Fibroblast of skin of right quadriceps (primary cell): ENCODE data around the gene LRATD1.

Experiments
- DNase-seq: peaks from one replicate; pipeline ENCODE4 v3.0.0-alpha.2; 2013

The LRATD1 gene

GRCh38 chr2:14633461-14634181 lies 1.1 kb downstream of the LRATD1 start:
- no peak for DNase-seq

- no peak for DNase-seq
These were observed 1.6 kb downstream of the LRATD1 start for GRCh38 chr2:14634182-14634488.

GRCh38 chr2:14634489-14635390 lies 2.2 kb downstream of the LRATD1 start:
- peak; percentile 76 for DNase-seq

DNA sequence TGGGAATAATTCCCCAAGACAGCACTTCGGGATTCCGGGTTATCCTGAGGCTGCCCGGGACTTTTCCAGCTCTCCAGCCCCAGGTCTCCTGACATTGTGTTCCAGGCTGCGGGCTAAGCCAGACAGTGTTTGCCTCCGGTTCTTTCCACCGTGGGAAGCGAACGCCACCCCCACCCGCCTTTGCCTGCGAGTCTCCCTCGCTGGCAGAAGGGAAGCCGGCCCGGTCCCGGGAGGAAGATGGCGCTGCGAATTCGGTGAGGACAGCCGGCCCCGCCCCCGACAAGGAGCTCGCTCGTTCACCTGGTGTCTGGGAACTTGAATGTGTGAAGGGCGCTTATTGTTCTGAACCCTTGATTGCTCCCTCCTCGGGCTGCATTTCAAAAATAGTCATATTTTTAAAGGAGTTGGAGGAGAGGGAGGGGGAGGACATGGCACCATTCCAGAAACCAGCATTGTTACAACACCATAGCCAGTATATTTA lies 2.9 kb downstream of the LRATD1 start:
- DNase-seq = peak; percentile 73

- DNase-seq = no peak
These were observed 6.0 kb downstream of the LRATD1 start for GRCh38 chr2:14638488-14638887.

DNA sequence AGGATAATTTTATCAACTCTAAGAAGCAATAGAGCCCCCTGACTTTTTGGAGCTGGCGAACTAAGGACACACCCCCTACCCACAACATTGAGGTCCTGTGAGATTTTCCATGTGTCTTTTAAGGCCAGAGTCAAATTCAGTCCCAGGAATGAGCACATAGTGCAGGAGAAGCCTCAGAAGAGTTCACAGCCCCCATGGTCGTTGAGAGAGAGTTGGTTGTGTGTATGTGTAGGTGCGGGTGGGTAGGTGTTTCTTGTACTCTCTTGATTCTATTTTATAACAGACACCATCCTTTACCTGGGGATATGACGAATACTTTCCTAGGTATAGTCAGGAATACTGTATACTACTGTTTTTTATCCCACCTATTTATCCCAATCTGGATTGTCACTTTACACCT lies 8.6 kb downstream of the LRATD1 start:
- no peak for DNase-seq

DNA sequence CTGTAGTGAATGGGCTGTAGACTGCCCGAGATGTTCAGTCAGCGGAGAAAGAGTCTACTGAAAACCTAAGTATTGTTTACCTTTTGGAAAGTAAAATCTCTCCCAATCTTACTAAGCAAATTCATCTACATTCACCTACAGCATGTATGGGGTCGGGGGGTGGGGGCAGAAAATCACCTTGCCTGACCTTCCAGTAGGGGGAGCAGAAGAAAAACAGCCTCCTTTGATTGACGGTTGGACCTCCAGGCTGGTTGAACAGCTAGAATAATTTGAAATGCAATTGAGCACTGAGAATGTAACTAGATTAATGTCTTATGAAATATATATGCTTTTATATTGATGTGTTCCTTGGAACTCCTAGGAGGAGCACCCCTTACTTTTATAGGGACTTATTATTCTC lies 10.0 kb downstream of the LRATD1 start:
- no peak for DNase-seq

GRCh38 chr2:14647714-14648113 lies 15.2 kb downstream of the LRATD1 start:
- no peak for DNase-seq

DNA sequence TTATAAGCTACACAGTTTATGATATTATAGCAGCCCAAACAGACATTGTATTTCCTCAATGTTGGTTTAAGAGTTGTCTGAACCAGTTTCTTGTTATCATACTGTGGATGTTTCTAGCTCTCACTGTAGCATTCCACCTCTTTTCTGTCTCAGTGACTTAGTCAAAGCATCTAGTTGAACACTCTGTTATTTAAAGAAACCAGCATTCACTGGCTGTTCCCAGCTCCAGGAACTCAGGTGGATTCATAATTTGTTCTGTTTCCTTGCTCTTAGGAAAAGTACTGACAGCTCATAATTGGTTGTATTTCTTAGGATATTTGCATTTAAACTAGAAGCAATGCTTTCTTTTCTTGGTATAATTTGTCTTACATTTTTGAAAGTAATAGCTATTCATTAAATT lies 17.5 kb downstream of the LRATD1 start:
- no peak for DNase-seq

- DNase-seq = no peak
These were observed 22.3 kb downstream of the LRATD1 start for GRCh38 chr2:14654835-14655282.

DNA sequence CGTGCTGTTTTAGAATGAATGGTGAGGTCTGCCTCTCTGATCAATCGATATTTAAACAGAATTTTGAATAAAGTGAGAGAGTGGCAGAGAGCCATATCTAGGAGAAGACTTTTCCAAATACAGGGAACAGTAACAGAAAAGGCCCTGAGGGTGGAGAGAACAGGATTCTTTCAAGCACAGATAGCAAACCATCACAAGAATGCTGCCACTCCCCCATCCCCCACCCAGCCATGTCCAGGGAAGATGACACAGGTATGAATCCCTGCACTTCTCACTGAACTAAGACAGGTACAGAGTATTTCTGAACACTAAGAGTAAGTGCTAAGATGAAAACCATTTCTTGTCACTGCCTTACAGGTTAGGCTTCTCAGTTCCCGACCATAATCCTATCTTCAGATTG lies 23.6 kb downstream of the LRATD1 start:
- no peak for DNase-seq

GRCh38 chr2:14661163-14661562 lies 28.6 kb downstream of the LRATD1 start:
- no peak for DNase-seq

DNA sequence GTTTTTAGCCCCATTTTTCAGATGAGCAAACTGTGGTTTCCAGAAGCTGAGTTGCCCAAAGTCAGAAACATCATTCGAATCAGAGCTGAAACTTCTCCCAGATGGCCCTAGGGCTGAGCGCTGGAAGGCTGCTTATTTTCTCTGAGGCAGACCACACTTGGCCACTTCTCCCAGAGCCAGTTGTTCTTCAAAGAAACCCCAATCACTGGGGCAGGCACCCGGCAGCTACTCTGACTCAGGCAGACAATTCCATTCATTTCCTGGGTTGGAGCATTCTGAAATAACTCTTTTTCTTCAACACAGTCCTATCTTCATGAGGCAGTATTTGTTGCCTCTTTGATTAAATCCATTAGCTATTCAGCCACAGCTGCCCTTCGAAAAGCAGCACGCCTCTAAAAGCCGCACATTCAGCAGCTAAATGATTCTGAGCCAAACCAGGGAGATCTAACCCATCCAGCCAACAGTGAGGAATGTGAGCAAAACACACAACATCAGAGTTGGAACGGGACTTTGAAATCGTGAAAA lies 40.9 kb downstream of the LRATD1 start:
- no peak for DNase-seq

- DNase-seq = no peak
These were observed 43.0 kb downstream of the LRATD1 start for GRCh38 chr2:14675489-14675888.

GRCh38 chr2:14676371-14676770 lies 43.9 kb downstream of the LRATD1 start:
- no peak for DNase-seq

DNA sequence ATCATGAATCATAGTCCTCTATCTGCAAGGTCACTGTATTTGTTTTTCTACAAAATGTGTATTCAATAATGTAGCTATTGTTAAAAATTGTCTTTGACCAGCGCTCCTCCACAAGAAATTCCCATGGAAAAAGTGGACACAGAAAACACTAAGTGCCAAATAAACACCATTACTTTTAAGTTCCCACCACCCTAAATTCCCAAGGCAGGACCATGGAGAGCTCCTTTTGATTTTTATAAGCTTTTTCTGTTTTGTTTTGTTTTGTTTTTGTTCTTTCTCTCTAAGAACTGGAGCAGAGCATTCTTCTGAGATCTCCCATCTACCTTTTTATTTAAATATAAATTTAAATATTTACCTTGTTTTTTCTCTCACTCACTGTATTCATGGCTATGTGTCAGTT lies 44.5 kb downstream of the LRATD1 start:
- no peak for DNase-seq

GRCh38 chr2:14678761-14679160 lies 46.2 kb downstream of the LRATD1 start:
- peak; percentile 15 for DNase-seq

DNA sequence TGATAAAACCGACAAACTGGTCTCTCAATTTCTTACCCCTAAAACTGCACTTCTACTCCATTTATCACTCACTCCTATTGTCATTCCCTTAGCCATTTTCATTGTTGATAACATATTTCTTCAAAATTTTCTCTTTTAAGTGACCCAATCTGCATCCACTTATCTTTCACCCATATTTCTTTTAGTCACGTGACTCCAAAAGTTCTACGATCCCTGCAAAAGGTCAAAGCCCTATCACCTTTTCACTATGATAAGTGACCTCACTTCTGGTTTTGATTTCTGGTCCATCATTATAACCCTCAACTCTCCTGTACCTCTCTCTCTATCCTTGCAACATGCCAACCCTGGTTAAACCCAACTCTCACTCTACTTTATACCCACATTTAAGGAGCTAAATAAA lies 49.1 kb downstream of the LRATD1 start:
- no peak for DNase-seq
